ENCODE measurements around the gene FAM13A. TPM values are rescaled to one million over a fixed set of nuclear protein-coding genes. Genes with fewer than 3 reads are reported as not detected.

FAM13A gene
- total and polyA plus RNA-seq, 2 of the 8 experiments (the other 6 are each of a cell fraction or from before 2014, with no cell fraction given), result 7.1 to 16.5 TPM

DNA sequence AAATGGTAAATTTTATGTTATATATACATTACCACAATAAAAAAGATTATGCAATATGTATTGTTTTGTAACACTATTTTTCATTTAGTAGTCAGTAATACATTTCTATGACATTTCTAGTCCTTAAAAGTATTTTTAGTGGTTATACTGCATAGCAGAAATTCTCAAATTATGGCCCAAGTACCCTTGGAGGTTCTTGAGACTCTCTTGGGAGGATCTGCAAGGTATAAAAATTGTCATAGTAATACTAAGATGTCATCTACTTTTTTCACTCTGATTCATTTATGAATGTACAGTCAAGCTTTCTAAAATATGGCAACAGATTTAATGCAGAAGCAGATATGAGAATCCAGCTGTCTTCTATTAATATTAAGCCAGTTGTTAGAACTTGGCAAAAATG lies 220.8 kb downstream of the FAM13A start:
- FAIRE-seq (no peak), DNase-seq (ENCODE audit: low read depth in 1 of 2, low spot score in 2 of 2) (no peak)
- TF ChIP-seq TCF12 (IDR thresholded peaks at IDR 0.05; ENCODE audit: low read depth, low read length), result no peak
- H2BK5ac ChIP-seq (ENCODE audit: low read depth, low read length), result no peak overlapping the region
- CTCF ChIA-PET (ENCODE audit: partially characterized antibody), result no interaction called here
- no peaks in the 10 kb centered on the region for H3K27me3 ChIP-seq (replicated peaks in 1 of 4; ENCODE audit: control insufficient read depth in 3 of 4, extremely low read depth in 1 of 4, insufficient read depth in 3 of 4, low read length in 3 of 4)
- H2BK120ac ChIP-seq (replicated peaks; ENCODE audit: low read depth, low read length), result no peak overlapping the region
- H4K20me1 ChIP-seq (replicated peaks in 1 of 2; ENCODE audit: control insufficient read depth in 1 of 2, insufficient read depth in 2 of 2, low read length in 2 of 2), result no peaks in the 10 kb centered on the region
- no peaks in the 10 kb centered on the region for H3K36me3 ChIP-seq (ENCODE audit: control insufficient read depth in 2 of 4, insufficient read depth in 4 of 4, low read length in 3 of 4)
- no peaks in the 10 kb centered on the region for H3K4me1 ChIP-seq (replicated peaks in 1 of 4; ENCODE audit: control insufficient read depth in 3 of 4, insufficient read depth in 4 of 4, low read length in 3 of 4)
- H3K14ac ChIP-seq (ENCODE audit: insufficient read length), result no peak overlapping the region
- H3K79me2 ChIP-seq (ENCODE audit: control insufficient read depth in 1 of 2, insufficient read depth in 2 of 2, low read length in 2 of 2), result no peaks in the 10 kb centered on the region
- H3K18ac ChIP-seq (ENCODE audit: extremely low read depth, low read length), result no peak overlapping the region
- H2AFZ ChIP-seq (ENCODE audit: low read length), result no peak overlapping the region
- H3K9me3 ChIP-seq (ENCODE audit: insufficient read depth in 2 of 2, low read depth in 1 of 2, low read length in 1 of 2), result peaks cover 0 to 4% of the 10 kb centered on the region in 2 experiments; a peak in 1 of 4 replicates
- H4K5ac ChIP-seq (ENCODE audit: insufficient read length, low read depth, low read length), result no peak overlapping the region
- H2AK5ac ChIP-seq (ENCODE audit: low read depth, low read length), result no peak overlapping the region
- H2BK15ac ChIP-seq (ENCODE audit: low read length), result no peak overlapping the region
- no peak overlapping the region for H4K91ac ChIP-seq (replicated peaks; ENCODE audit: insufficient read length, low read length)
- H3K4me3 ChIP-seq (ENCODE audit: extremely low read depth in 1 of 4, insufficient read depth in 2 of 4, low read depth in 3 of 4, low read length in 4 of 4), result no peak overlapping the region
- no peak overlapping the region for H2BK20ac ChIP-seq (ENCODE audit: low read length)
- H3K79me1 ChIP-seq (ENCODE audit: low read depth, low read length), result no peaks in the 10 kb centered on the region
- no peak overlapping the region for H4K8ac ChIP-seq (ENCODE audit: extremely low read depth, insufficient read depth, low read length)
- no peak overlapping the region for H3K27ac ChIP-seq (ENCODE audit: low read depth, low read length)
- POLR2A ChIA-PET (ENCODE audit: partially characterized antibody), result no interaction called here
- H3K9ac ChIP-seq (replicated peaks in 1 of 4; ENCODE audit: extremely low read depth in 1 of 4, low read depth in 3 of 4, low read length in 3 of 4), result no peak overlapping the region
- no peak overlapping the region for H3K4me2 ChIP-seq (ENCODE audit: insufficient read depth in 1 of 2, low read depth in 2 of 2, low read length in 2 of 2)
- H3K23me2 ChIP-seq (ENCODE audit: low read depth, low read length), result no peaks in the 10 kb centered on the region
- no peak overlapping the region for H3K56ac ChIP-seq (replicated peaks; ENCODE audit: insufficient read length, low read depth, low read length)
- no peak overlapping the region for H2BK12ac ChIP-seq (ENCODE audit: low read depth, low read length)
- H3K4ac ChIP-seq (replicated peaks; ENCODE audit: insufficient read length, low read depth, low read length), result no peak overlapping the region
- H3K23ac ChIP-seq (ENCODE audit: insufficient read length), result no peak overlapping the region

Measured in H1 (cell line).